Adrenal gland (tissue), 19 donors: ENCODE data around the gene RNF166. TPM values are rescaled to one million over a fixed set of nuclear protein-coding genes. Genes with fewer than 3 reads are reported as not detected.

Experiments used
- DNase-seq, 7 donors: peaks; one replicate each; pipeline ENCODE4 v3.0.0-alpha.2; 2019 to 2020
- H3K27ac ChIP-seq, 5 donors: fragments of 200-600 bp; sonication (generic) in 4 of 5; 1 replicate in 3 of 5; 2 replicates in 2 of 5; pipeline versions ENCODE4 v1.5.1 to v1.8.0; 2016 to 2020; ENCODE audit warnings: mild to moderate bottlenecking in 1 of 5
- H3K27me3 ChIP-seq: fragments of 200-600 bp; 2 replicates; pipeline ENCODE4 v1.8.0; 2021
- H3K36me3 ChIP-seq, 2 donors: fragments of 200-600 bp; replicated peaks in 1 of 2; 1 replicate in 1 of 2; 2 replicates in 1 of 2; pipeline versions ENCODE4 v1.5.1 to v1.8.0; 2018 to 2022
- H3K4me1 ChIP-seq, 2 donors: fragments of 200-600 bp; replicated peaks in 1 of 2; 1 replicate in 1 of 2; 2 replicates in 1 of 2; pipeline versions ENCODE4 v1.5.1 to v1.8.0; 2018 to 2021
- H3K4me3 ChIP-seq, 4 donors: fragments of 200-600 bp; sonication (generic) in 3 of 4; one replicate each; pipeline ENCODE4 v1.5.1; 2016 to 2018
- H3K9me3 ChIP-seq, 3 donors: fragments of 200-600 bp; sonication (generic) in 1 of 3; replicated peaks in 1 of 3; 1 replicate in 2 of 3; 2 replicates in 1 of 3; pipeline versions ENCODE4 v1.5.1 to v1.8.0; 2016 to 2021
- POLR2A ChIP-seq, 2 donors: fragments of 450-650 bp; IDR thresholded peaks; one replicate each; pipeline ENCODE4 v1.6.1; 2017; ENCODE audit warnings: antibody characterized with exemption in 2 of 2, mild to moderate bottlenecking in 2 of 2, moderate library complexity in 1 of 2
- WGBS, 4 donors: extraction: QIAGEN DNeasy Blood & Tissue Kit in 2 of 4; methylation state at CpG; one replicate each; pipeline versions ENCODE4 v1.1.5 to v1.1.7; 2013 to 2017; 5-methylcytosine and 5-hydroxymethylcytosine counted together
- intact Hi-C, 2 donors: fragments of 100-400 bp; cut with DNase I; formaldehyde crosslinking; loops; one replicate each; pipeline versions ENCODE4 v1.14.1 to v1.15.0; 2022 to 2023
- long read RNA-seq, 10 donors: library from polyadenylated mRNA in 3 of 10; unstranded in 2 of 10; stranded (forward) in 1 of 10; transcript quantifications; one replicate each; pipeline ENCODE4 v2.0.0 and lab custom pipeline, GENCODE V29; 2021 to 2026
- polyA plus RNA-seq, 3 donors: library from polyadenylated mRNA; stranded (reverse); fragments of 200-250 nt in 2 of 3; fragments of 350-450 nt in 1 of 3; fragmentation: Illumina TruSeq in 1 of 3; extraction: RNeasy Lipid Tissue Mini Kit (QIAGEN cat#74804) in 1 of 3; gene quantifications; one replicate each; pipeline ENCODE4 v1.2.3, GENCODE V29; 2013 to 2014
- total RNA-seq, 9 donors: library from RNA; depleted of rRNA in 4 of 9; stranded (reverse); fragments of >200 nt in 4 of 9; fragments of 120-200 nt in 1 of 9; fragmentation: NEBNext Ultra II Directional in 1 of 9; extraction: Animal tissue kit (Norgen Biotek cat#: 25700) in 1 of 9; gene quantifications; one replicate each; pipeline versions ENCODE4 v1.1.0 to v1.2.4, GENCODE V29; 2013 to 2023
- TF ChIP-seq, protein P1 (sequence below), 6 experiments: fragments of 450-650 bp in 4 of 6; fragments of 200-600 bp in 2 of 6; sonication (generic) in 1 of 6; IDR thresholded peaks; 1 replicate in 5 of 6; 2 replicates in 1 of 6; pipeline versions ENCODE4 v1.5.1 to v1.8.0; 2016 to 2021; ENCODE audit warnings: antibody characterized with exemption in 6 of 6, mild to moderate bottlenecking in 2 of 6, moderate library complexity in 1 of 6
- donor health status: healthy with polysubstance abuse.
- donor health status: Bipolar disorder and iron deficiency.
- donor health status: DM: yes; HTN: yes; CAD: no.
- donor health status: DM: no; HTN: no; CAD: no.
- donor health status: DM: no; HTN: no; CAD: no.
- donor health status: DM: yes; HTN: yes; CAD: no.

RNF166 gene, protein sequence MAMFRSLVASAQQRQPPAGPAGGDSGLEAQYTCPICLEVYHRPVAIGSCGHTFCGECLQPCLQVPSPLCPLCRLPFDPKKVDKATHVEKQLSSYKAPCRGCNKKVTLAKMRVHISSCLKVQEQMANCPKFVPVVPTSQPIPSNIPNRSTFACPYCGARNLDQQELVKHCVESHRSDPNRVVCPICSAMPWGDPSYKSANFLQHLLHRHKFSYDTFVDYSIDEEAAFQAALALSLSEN
- 10 to 100 TPM in 8 of 9 donors, 1 to 10 TPM in 1; 8.7 to 40.6 (median 30.2) TPM for total RNA-seq
- polyA plus RNA-seq, result 10 to 100 TPM in 2 of 3 donors, 1 to 10 TPM in 1; 3.0 to 86.3 (median 25.1) TPM
- long read RNA-seq, donor 1, partial matches to known transcripts, result 0 of 1 reads
- long read RNA-seq, donor 1, other reads (novel, unspliced or antisense), result 0 of 1 reads
- long read RNA-seq, donor 2, result 0 reads
- long read RNA-seq, donor 3, result 0 reads
- long read RNA-seq, donor 4, partial matches to known transcripts, result 0 of 8 reads
- long read RNA-seq, donor 4, other reads (novel, unspliced or antisense), result 5 of 8 reads
- long read RNA-seq, donor 5, transcript RNF166-201 (6 exons, 1,883 nt), result major isoform, 25 of 52 reads
- long read RNA-seq, donor 5, partial matches to known transcripts, result 19 of 52 reads
- long read RNA-seq, donor 5, other reads (novel, unspliced or antisense), result 7 of 52 reads
- long read RNA-seq, donor 6, partial matches to known transcripts, result 0 of 11 reads
- long read RNA-seq, donor 6, other reads (novel, unspliced or antisense), result 10 of 11 reads
- long read RNA-seq, donor 7, partial matches to known transcripts, result 0 of 1 reads
- long read RNA-seq, donor 7, other reads (novel, unspliced or antisense), result 0 of 1 reads
- long read RNA-seq, donor 8, partial matches to known transcripts, result 0 of 2 reads
- long read RNA-seq, donor 8, other reads (novel, unspliced or antisense), result 0 of 2 reads
- long read RNA-seq, donor 9, result 0 reads
- long read RNA-seq, donor 10, partial matches to known transcripts, result 0 of 1 reads
- long read RNA-seq, donor 10, other reads (novel, unspliced or antisense), result 0 of 1 reads

- DNase-seq, result peak; percentile 89 to 95 (median 92)
- Histone ChIP-seq H3K36me3 (no peaks in the 10 kb centered on the region), H3K4me1 (peaks cover 19 to 40% of the 10 kb centered on the region in 2 donors), H3K27me3 (no peaks in the 10 kb centered on the region), H3K4me3 (peak within 1 kb of the TSS; percentile 66 to 98 (median 84)), H3K9me3 (no peaks in the 10 kb centered on the region), H3K27ac (peak within 1 kb of the TSS in 4 of 5 donors; percentile 34 to 97 (median 72))
- peak; percentile 69 to 86 for TF ChIP-seq POLR2A (IDR thresholded peaks at IDR 0.05)
- TF ChIP-seq, protein P1, sequence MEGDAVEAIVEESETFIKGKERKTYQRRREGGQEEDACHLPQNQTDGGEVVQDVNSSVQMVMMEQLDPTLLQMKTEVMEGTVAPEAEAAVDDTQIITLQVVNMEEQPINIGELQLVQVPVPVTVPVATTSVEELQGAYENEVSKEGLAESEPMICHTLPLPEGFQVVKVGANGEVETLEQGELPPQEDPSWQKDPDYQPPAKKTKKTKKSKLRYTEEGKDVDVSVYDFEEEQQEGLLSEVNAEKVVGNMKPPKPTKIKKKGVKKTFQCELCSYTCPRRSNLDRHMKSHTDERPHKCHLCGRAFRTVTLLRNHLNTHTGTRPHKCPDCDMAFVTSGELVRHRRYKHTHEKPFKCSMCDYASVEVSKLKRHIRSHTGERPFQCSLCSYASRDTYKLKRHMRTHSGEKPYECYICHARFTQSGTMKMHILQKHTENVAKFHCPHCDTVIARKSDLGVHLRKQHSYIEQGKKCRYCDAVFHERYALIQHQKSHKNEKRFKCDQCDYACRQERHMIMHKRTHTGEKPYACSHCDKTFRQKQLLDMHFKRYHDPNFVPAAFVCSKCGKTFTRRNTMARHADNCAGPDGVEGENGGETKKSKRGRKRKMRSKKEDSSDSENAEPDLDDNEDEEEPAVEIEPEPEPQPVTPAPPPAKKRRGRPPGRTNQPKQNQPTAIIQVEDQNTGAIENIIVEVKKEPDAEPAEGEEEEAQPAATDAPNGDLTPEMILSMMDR (IDR thresholded peaks at IDR 0.05), result peak in 1 of 6 experiments; percentile 28
- intact Hi-C loops, result no loop called here
- WGBS, 4 donors, result 0 to 1% (median 0%) methylated on average over 4 to 86 of the region's 86 CpGs
Measured at GRCh38 chr16:88706229-88706964, at the start of gene RNF166, which contains the start of gene CTU2. TSS of gene RNF166 (minus strand) at chr16:88706408. CDS start at chr16:88706325, 83 bp downstream. TSS of gene CTU2 (plus strand) at chr16:88706503. CDS start at chr16:88706531, 28 bp downstream.

DNA sequence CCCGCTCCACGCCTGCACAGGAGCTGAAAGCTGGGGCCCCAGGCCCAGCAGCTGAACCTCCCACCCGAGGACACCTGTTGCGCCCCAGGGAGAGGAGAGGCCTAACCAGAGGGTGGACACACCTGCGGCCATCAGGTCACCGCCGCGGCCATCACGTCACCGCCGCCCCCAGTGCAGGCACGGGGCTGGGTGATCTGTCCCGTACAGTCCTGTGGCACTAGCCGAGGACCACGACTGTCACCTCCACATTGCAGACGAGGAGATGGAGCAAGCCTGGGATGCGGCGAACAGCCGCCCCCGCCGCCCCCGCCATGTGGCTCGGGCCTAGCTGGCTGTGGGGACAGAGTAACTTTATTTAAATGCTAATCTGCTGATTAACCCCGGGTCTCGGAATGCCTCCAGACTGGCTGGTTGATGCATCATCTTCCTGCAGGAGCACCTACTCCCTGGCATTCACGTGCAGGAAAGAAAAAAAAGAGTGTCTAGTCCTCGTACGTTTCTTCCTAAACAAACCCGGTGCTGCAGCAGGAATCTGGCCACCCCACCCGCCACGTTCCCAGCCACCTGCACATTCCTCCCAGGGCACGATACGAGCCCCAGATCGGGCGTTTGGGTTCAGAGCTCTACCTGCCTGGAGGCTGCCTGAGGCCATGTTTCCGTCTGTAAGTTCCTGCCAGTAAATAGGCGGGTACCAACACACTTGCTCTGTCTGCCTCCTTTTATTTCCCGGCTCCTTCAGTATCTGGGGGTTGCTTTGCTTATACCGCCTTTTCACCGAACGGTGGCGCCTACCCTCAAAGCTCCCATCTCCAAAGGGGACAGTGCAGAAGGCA is 48.9 kb upstream of the RNF166 start:
- H3K4me1 ChIP-seq, result no peaks in the 10 kb centered on the region
- H3K36me3 ChIP-seq, result no peaks in the 10 kb centered on the region
- H3K27me3 ChIP-seq, result no peaks in the 10 kb centered on the region
- no peak for DNase-seq
- H3K27ac ChIP-seq, result no peak overlapping the region
- no peak overlapping the region for H3K4me3 ChIP-seq
- intact Hi-C loops, result no loop called here
- H3K9me3 ChIP-seq, result no peaks in the 10 kb centered on the region
- WGBS, 4 donors, result 71 to 88% (median 79%) methylated on average over 24 to 42 of the region's 42 CpGs
- TF ChIP-seq POLR2A (IDR thresholded peaks at IDR 0.05), result no peak
- TF ChIP-seq, protein P1 (IDR thresholded peaks at IDR 0.05), result peak in 1 of 6 experiments; percentile 4

- no peaks in the 10 kb centered on the region for H3K9me3 ChIP-seq
- no peak overlapping the region for H3K4me3 ChIP-seq
- H3K4me1 ChIP-seq, result no peaks in the 10 kb centered on the region
- no peaks in the 10 kb centered on the region for H3K36me3 ChIP-seq
- no peak overlapping the region for H3K27ac ChIP-seq
- DNase-seq, result no peak
- intact Hi-C loops, result no loop called here
- 90 to 93% (median 92%) methylated on average over 8 to 28 of the region's 28 CpGs for WGBS, 4 donors
- TF ChIP-seq, protein P1 (IDR thresholded peaks at IDR 0.05), result no peak
- TF ChIP-seq POLR2A (IDR thresholded peaks at IDR 0.05), result no peak
- no peaks in the 10 kb centered on the region for H3K27me3 ChIP-seq
Measured at GRCh38 chr16:88754109-88754911, 48.1 kb upstream of the RNF166 start.
